HG03175 (cell line): Measurements from ENCODE around the gene PRRT1B.
"Not testable (repeated sequence)": the region's sequence is repeated elsewhere in the genome, so short reads cannot be mapped to it uniquely, and the experiment has no call there.

Experiments
- ATAC-seq: cut with Tn5 transposase; IDR thresholded peaks from one replicate; pipeline ENCODE4 v1.9.1; 2021; ENCODE audit warnings: mild to moderate bottlenecking, moderate library complexity; ENCODE audit not compliant: unreplicated experiment

The PRRT1B gene

GRCh38 chr9:131545003-131545785 is at the start of gene PRRT1B:
Gene PRRT1B, plus strand, starts transcription at chr9:131545523. Its CDS starts 93 bp downstream, at chr9:131545616.
- ATAC-seq: no peak

GRCh38 chr9:131495785-131496184 is 49.5 kb upstream of the PRRT1B start:
- ATAC-seq: no peak

- no peak for ATAC-seq
These were observed 48.4 kb upstream of the PRRT1B start for GRCh38 chr9:131496844-131497405.

- no peak for ATAC-seq
These were observed 46.0 kb upstream of the PRRT1B start for GRCh38 chr9:131499254-131499767.

DNA sequence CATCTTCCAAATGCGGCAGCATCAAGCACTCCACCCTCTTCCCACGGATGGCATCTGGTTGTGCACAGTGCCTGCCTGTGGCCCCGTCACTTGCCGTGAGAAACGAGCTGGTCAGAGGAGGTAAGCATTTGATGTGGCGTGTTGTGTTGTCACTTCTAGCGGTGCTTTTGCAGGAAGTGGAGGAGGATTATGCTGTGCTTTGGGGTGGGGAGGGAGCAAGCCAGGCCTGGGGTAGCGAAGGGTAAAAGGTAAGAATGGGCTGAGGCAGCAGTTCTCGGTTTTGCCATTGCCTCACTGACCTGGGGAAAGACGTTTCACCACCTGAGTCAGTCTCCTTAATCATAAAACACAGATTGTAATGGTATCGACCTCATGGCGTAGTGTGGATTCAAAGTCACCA is 44.9 kb upstream of the PRRT1B start:
- ATAC-seq: no peak

DNA sequence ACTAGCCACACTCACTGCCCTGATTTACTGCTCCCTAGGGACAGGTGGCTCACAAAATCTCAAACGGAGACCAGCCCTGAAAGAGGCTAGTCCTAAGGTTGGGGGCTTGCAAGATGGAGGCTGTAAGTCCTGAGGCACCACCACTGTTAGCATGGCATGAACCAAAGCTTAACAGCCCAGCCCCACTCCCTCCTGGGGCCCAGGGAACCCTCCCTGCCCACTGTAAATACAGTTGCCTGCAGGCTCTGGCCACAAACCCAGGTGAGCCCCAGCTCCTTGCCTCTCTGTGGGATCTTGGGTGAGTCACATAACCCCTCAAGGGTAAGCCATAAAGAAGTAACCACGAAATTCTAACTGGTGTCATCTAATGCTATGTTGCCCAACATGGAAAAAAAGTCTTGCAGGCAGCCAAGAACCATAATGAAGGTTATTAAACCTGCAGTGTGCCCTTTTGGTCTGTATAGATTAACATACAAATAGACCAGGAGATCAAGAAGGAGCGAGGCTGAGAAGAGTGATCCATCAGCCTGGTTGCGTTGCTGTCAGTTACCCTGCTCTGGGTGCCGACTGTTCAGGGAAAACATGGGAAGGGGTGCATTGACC is 44.3 kb upstream of the PRRT1B start:
- ATAC-seq: no peak

GRCh38 chr9:131502781-131503625 is 42.3 kb upstream of the PRRT1B start, which contains the start of gene POMT1:
Gene POMT1, plus strand, starts transcription at chr9:131502918. Its CDS starts 1,301 bp downstream, at chr9:131504219.
- peak; percentile 81 for ATAC-seq

- ATAC-seq: no peak
These were observed 41.5 kb upstream of the PRRT1B start for GRCh38 chr9:131503626-131504465.

DNA sequence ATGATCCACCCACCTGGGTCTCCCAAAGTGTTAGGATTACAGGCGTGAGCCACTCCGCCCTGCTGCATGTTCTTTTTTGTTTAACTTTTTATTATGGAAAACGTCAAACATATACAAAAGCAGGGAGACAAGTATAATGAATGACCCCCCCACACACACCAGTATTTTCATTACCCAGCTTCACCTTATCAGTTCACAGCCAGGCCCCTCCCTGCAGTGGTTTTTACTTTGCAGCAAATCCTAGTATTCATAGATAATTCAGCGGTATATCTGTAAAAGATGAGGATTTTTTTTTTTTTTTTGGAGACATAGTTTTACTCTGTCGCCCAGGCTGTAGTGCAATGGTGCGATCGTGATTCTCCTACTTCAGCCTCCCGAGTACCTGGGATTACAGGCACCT is 40.3 kb upstream of the PRRT1B start:
- ATAC-seq: no peak

- ATAC-seq: no peak
These were observed 33.9 kb upstream of the PRRT1B start for GRCh38 chr9:131511416-131511815.

DNA sequence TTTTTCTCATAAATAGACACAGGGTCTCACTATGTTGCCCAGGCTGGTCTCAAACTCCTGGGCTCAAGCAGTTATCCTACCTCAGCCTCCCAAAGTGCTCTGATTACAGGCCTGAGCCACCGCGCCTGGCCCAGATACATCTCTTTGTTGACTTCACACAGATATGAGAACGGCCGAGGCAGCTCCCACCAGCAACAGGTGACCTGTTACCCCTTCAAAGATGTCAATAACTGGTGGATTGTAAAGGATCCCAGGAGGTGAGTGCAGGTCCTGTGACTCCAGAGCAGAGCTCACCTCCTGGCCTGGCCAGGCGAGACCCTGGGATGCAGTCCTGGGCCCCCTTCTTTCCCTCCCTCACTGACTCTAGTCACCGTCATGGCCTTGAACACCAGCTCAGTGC is 33.4 kb upstream of the PRRT1B start:
- ATAC-seq: no peak

GRCh38 chr9:131513177-131513576 is 32.1 kb upstream of the PRRT1B start:
- no peak for ATAC-seq

DNA sequence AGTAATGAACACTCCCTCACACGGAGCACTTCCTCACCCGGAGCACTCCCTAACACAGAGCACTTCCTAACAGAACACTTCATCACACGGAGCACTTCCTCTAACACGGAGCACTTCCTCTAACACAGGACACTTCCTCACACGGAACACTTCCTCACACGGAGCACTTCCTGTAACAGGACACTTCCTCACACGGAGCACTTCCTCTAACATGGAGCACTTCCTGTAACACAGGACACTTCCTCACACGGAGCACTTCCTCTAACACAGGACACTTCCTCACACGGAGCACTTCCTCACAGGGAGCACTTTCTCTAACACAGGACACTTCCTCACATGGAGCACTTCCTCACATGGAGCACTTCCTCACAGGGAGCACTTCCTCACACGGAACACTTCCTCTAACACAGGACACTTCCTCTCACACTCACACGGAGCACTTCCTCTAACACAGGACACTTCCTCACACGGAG is 29.7 kb upstream of the PRRT1B start:
- not testable (repeated sequence) for ATAC-seq

GRCh38 chr9:131516100-131516499 is 29.2 kb upstream of the PRRT1B start:
- ATAC-seq: no peak

DNA sequence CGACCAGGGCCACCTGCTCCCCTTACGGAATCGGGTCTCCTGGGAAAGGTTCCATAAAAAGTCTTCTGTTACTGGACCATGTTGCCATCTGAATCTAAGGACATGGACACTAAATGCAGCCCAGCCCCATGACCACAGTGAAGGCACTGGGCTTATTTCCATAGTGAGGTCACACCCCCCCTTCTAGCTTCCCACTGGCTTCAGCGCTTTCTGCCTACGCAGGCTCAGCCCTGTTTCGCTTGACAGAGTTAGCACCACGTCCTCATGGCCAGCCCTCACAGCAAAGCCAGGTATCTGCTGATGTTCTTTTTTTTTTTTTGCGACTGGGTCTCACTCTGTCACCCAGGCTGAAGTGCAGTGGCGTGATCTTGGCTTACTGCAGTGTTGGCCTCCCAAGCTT is 28.4 kb upstream of the PRRT1B start:
- no peak for ATAC-seq

- no peak for ATAC-seq
These were observed 27.5 kb upstream of the PRRT1B start for GRCh38 chr9:131517761-131518190.

GRCh38 chr9:131518553-131518952 is 26.8 kb upstream of the PRRT1B start:
- no peak for ATAC-seq

DNA sequence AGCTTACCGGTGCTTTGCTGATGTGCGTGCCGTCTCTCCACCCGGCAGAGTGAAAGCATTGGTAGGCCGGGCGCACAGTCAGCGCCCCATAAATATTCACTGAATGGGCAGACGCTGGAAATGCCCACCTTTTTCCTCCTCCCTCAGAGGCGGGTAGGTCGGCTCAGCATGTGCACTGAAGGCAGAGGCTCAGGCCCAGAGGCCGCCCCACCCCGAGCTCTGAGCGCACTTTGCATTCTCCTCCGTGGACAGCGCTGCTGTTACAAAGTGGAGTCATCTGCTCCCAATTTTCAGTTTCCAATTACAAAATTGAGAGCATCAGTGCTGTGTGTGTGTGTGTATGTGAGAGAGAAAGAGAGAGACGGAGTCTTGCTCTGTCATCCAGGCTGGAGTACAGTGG is 24.8 kb upstream of the PRRT1B start:
- ATAC-seq: no peak

GRCh38 chr9:131521203-131521602 is 24.1 kb upstream of the PRRT1B start:
- no peak for ATAC-seq

DNA sequence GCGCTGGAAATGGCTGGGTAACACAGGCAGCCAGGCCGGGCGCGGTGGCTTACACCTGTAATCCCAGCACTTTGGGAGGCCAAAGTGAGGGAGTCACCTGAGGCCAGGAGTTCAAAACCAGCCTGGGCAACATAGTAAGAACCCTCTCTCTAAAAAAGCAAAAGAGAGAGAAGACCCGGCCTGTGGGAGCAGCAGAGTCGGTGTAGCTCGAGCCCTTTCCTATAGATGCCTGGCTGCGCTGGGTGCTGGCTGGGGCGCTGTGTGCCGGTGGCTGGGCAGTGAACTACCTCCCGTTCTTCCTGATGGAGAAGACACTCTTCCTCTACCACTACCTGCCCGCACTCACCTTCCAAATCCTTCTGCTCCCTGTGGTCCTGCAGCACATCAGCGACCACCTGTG is 23.5 kb upstream of the PRRT1B start:
- no peak for ATAC-seq
